DOHH2 (cell line): ENCODE results near the gene NKPD1.

Experiments used
- EZH2phosphoT487 ChIP-seq: fragments of 200-600 bp; sonication (generic); IDR thresholded peaks from 2 replicates; pipeline ENCODE4 v1.6.1; 2017; ENCODE audit warnings: borderline replicate concordance, mild to moderate bottlenecking, antibody characterized with exemption, low read length, moderate library complexity, mixed read lengths
- TF ChIP-seq, protein P1 (sequence below): fragments of 200-600 bp; sonication (generic); IDR thresholded peaks from one replicate; pipeline ENCODE4 v1.5.1; 2014; ENCODE audit warnings: antibody characterized with exemption, mild to moderate bottlenecking, low read depth, low read length; ENCODE audit not compliant: poor library complexity, severe bottlenecking

DNA sequence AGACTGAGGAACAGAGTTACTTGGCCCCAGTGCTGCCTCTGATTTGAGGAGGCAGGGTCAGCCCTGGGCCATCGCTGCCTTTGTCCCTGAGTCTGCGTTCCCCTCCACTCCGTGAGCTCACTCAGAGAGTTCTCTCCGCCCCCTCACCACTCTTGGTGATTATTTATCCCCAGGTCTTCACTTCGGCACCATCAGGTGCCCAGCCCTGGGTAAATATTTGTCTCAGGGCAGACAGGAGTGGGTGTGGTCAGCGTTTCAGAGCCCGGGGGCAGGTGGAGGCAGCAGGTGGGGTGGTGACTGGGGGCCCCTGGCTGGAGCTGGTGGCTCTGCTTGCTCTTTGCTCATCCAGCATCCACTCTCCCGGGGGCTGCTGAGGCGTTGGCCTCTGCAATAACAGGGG is 47.2 kb downstream of the NKPD1 start:
- TF ChIP-seq EZH2phosphoT487 = no peak
- TF ChIP-seq, protein P1, sequence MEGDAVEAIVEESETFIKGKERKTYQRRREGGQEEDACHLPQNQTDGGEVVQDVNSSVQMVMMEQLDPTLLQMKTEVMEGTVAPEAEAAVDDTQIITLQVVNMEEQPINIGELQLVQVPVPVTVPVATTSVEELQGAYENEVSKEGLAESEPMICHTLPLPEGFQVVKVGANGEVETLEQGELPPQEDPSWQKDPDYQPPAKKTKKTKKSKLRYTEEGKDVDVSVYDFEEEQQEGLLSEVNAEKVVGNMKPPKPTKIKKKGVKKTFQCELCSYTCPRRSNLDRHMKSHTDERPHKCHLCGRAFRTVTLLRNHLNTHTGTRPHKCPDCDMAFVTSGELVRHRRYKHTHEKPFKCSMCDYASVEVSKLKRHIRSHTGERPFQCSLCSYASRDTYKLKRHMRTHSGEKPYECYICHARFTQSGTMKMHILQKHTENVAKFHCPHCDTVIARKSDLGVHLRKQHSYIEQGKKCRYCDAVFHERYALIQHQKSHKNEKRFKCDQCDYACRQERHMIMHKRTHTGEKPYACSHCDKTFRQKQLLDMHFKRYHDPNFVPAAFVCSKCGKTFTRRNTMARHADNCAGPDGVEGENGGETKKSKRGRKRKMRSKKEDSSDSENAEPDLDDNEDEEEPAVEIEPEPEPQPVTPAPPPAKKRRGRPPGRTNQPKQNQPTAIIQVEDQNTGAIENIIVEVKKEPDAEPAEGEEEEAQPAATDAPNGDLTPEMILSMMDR = no peak
